Subcutaneous adipose tissue (tissue), 4 donors: Measurements from ENCODE around the gene SASH1. TPM values are rescaled to one million over a fixed set of nuclear protein-coding genes. Genes with fewer than 3 reads are reported as not detected.

Experiments used
- CTCF ChIP-seq: fragments of 450-650 bp; IDR thresholded peaks from one replicate; pipeline ENCODE4 v1.5.1; 2016; ENCODE audit warnings: low read depth, mild to moderate bottlenecking, control low read depth, antibody characterized with exemption, moderate library complexity
- total RNA-seq, 4 donors: library from RNA; depleted of rRNA; stranded (reverse); fragments of >200 nt; gene quantifications; one replicate each; pipeline ENCODE4 v1.1.0, GENCODE V29; 2016

SASH1 gene
- total RNA-seq, 4 donors from 2014 or later: 234 to 322 (median 267) TPM

GRCh38 chr6:148430897-148431296, 88.3 kb downstream of the SASH1 start:
- no peak for TF ChIP-seq CTCF

- TF ChIP-seq CTCF: no peak
These were observed 88.8 kb downstream of the SASH1 start for GRCh38 chr6:148431413-148431812.

GRCh38 chr6:148431840-148432239, 89.2 kb downstream of the SASH1 start:
- TF ChIP-seq CTCF: no peak

- TF ChIP-seq CTCF: no peak
These were observed 90.0 kb downstream of the SASH1 start for GRCh38 chr6:148432462-148433195.

GRCh38 chr6:148435386-148435785, 92.7 kb downstream of the SASH1 start:
- TF ChIP-seq CTCF: no peak

GRCh38 chr6:148436466-148436865, 93.8 kb downstream of the SASH1 start:
- TF ChIP-seq CTCF: no peak

- no peak for TF ChIP-seq CTCF
These were observed 96.0 kb downstream of the SASH1 start for GRCh38 chr6:148438632-148439031.
